Mesendoderm (in vitro differentiated cells): ENCODE measurements around the gene LMOD1.

Experiments used
- DNase-seq: peaks from one replicate; pipeline ENCODE4 v3.0.0; 2013
- H2AK5ac ChIP-seq: 2 replicates; pipeline ENCODE4 v1.6.1; 2013; ENCODE audit warnings: low read length, inconsistent platforms
- H2BK120ac ChIP-seq: 2 replicates; pipeline ENCODE4 v1.6.1; 2013; ENCODE audit warnings: low read depth, mild to moderate bottlenecking, low read length, moderate library complexity, mixed read lengths
- H2BK15ac ChIP-seq: replicated peaks from 2 replicates; pipeline ENCODE4 v1.6.1; 2013; ENCODE audit warnings: low read depth, mild to moderate bottlenecking, moderate library complexity
- H2BK5ac ChIP-seq: 2 replicates; pipeline ENCODE4 v1.6.1; 2013; ENCODE audit warnings: low read length, inconsistent platforms
- H3K18ac ChIP-seq: 2 replicates; pipeline ENCODE4 v1.6.1; 2013; ENCODE audit warnings: mild to moderate bottlenecking, low read length, mixed read lengths
- H3K23ac ChIP-seq: one replicate; pipeline ENCODE4 v1.6.1; 2013; ENCODE audit warnings: low read length
- H3K27ac ChIP-seq: 2 replicates; pipeline ENCODE4 v1.5.1; 2013; ENCODE audit warnings: low read depth, mild to moderate bottlenecking, inconsistent platforms, low read length, moderate library complexity
- H3K27me3 ChIP-seq: 2 replicates; pipeline ENCODE4 v1.6.1; 2013; ENCODE audit warnings: low read length, control low read depth, mild to moderate bottlenecking, inconsistent platforms; ENCODE audit not compliant: insufficient read depth, poor library complexity
- H3K36me3 ChIP-seq: 2 replicates; pipeline ENCODE4 v1.6.1; 2013; ENCODE audit warnings: low read length, inconsistent platforms; ENCODE audit not compliant: control insufficient read depth, insufficient read depth
- H3K4ac ChIP-seq: one replicate; pipeline ENCODE4 v1.6.1; 2013; ENCODE audit warnings: low read depth, mild to moderate bottlenecking, low read length, moderate library complexity
- H3K4me1 ChIP-seq: 2 replicates; pipeline ENCODE4 v1.6.1; 2013; ENCODE audit warnings: low read depth, low read length, inconsistent platforms; ENCODE audit not compliant: control insufficient read depth
- H3K4me2 ChIP-seq: 2 replicates; pipeline ENCODE4 v1.6.1; 2013; ENCODE audit warnings: low read length
- H3K4me3 ChIP-seq: 2 replicates; pipeline ENCODE4 v1.5.1; 2013; ENCODE audit warnings: mild to moderate bottlenecking, low read length
- H3K56ac ChIP-seq: one replicate; pipeline ENCODE4 v1.6.1; 2013; ENCODE audit warnings: low read length
- H3K79me1 ChIP-seq: 2 replicates; pipeline ENCODE4 v1.6.1; 2013; ENCODE audit warnings: low read length, inconsistent platforms
- H3K79me2 ChIP-seq: 2 replicates; pipeline ENCODE4 v1.6.1; 2013; ENCODE audit warnings: mild to moderate bottlenecking, low read length; ENCODE audit not compliant: control insufficient read depth, insufficient read depth
- H3K9ac ChIP-seq: 2 replicates; pipeline ENCODE4 v1.6.1; 2013; ENCODE audit warnings: low read length, inconsistent platforms
- H4K5ac ChIP-seq: one replicate; pipeline ENCODE4 v1.6.1; 2013; ENCODE audit warnings: low read length
- H4K8ac ChIP-seq: one replicate; pipeline ENCODE4 v1.6.1; 2013; ENCODE audit warnings: low read depth, mild to moderate bottlenecking, control low read depth, low read length, moderate library complexity
- WGBS: extraction: QIAGEN DNeasy Blood & Tissue Kit; methylation state at CpG from one replicate; pipeline ENCODE4 v1.1.7; 2013; ENCODE audit warnings: low lambda C conversion rate, missing lambda C conversion rate; ENCODE audit not compliant: insufficient coverage; ENCODE audit errors: extremely low coverage; 5-methylcytosine and 5-hydroxymethylcytosine counted together

LMOD1 gene

GRCh38 chr1:201917362-201918033 is 28.9 kb downstream of the LMOD1 start:
- no peaks in the 10 kb centered on the region for H3K36me3 ChIP-seq
- no peaks in the 10 kb centered on the region for H3K27me3 ChIP-seq
- H3K79me2 ChIP-seq: no peaks in the 10 kb centered on the region
- H3K4me1 ChIP-seq: no peaks in the 10 kb centered on the region
- H3K4me2 ChIP-seq: no peak overlapping the region
- no peak overlapping the region for H3K23ac ChIP-seq
- no peak overlapping the region for H2AK5ac ChIP-seq
- no peak overlapping the region for H3K56ac ChIP-seq
- H3K79me1 ChIP-seq: no peaks in the 10 kb centered on the region
- no peak overlapping the region for H2BK120ac ChIP-seq
- H3K4ac ChIP-seq: no peak overlapping the region
- H2BK5ac ChIP-seq: no peak overlapping the region
- H4K8ac ChIP-seq: no peak overlapping the region
- no peak for DNase-seq
- no CpG with 5 or more reads among the region's 7 CpGs for WGBS
- H3K9ac ChIP-seq: no peak overlapping the region
- H3K4me3 ChIP-seq: no peak overlapping the region
- H3K27ac ChIP-seq: no peak overlapping the region
- H4K5ac ChIP-seq: no peak overlapping the region
- H3K18ac ChIP-seq: no peak overlapping the region
- no peak overlapping the region for H2BK15ac ChIP-seq

DNA sequence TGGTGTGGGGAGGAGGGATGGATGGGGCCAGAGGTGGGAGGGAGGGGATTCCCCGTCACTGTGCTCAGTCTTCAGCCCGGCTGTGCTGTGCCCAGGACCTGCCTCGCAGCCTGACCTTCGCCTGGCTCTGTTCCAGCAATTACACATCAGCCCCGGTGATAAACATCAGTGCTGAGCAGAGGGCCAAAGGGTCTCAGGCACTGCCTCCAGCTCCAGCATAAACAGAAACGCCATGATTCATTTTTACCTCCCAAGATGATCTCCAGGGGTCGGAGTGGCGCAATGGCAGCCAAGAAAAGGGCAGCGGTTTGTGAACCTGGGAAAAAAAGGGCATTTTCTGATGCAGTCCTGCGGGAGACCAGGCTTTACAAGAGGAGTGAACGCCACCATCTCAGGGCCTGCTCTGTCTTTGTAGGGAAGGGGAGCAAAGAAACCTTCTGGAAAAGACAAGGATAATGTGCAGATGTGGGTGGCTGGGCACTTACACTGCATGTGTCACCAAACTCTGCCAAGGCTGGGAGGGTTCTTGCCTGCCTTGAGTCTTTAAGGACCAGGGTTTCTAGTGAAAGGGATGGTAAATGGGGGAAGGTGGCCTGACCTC is 29.6 kb downstream of the LMOD1 start:
- DNase-seq: no peak
- peaks cover 3% of the 10 kb centered on the region for H3K4me1 ChIP-seq
- no CpG with 5 or more reads among the region's 11 CpGs for WGBS
- H3K36me3 ChIP-seq: no peaks in the 10 kb centered on the region
- no peak overlapping the region for H3K4me3 ChIP-seq
- no peak overlapping the region for H3K4me2 ChIP-seq
- H3K79me2 ChIP-seq: no peaks in the 10 kb centered on the region
- H2BK5ac ChIP-seq: no peak overlapping the region
- no peak overlapping the region for H3K18ac ChIP-seq
- H3K27ac ChIP-seq: no peak overlapping the region
- H3K23ac ChIP-seq: no peak overlapping the region
- H2BK15ac ChIP-seq: no peak overlapping the region
- no peak overlapping the region for H3K4ac ChIP-seq
- no peaks in the 10 kb centered on the region for H3K27me3 ChIP-seq
- no peak overlapping the region for H3K9ac ChIP-seq
- H3K56ac ChIP-seq: no peak overlapping the region
- H4K8ac ChIP-seq: no peak overlapping the region
- H2BK120ac ChIP-seq: no peak overlapping the region
- H3K79me1 ChIP-seq: no peaks in the 10 kb centered on the region
- H4K5ac ChIP-seq: no peak overlapping the region
- no peak overlapping the region for H2AK5ac ChIP-seq

DNA sequence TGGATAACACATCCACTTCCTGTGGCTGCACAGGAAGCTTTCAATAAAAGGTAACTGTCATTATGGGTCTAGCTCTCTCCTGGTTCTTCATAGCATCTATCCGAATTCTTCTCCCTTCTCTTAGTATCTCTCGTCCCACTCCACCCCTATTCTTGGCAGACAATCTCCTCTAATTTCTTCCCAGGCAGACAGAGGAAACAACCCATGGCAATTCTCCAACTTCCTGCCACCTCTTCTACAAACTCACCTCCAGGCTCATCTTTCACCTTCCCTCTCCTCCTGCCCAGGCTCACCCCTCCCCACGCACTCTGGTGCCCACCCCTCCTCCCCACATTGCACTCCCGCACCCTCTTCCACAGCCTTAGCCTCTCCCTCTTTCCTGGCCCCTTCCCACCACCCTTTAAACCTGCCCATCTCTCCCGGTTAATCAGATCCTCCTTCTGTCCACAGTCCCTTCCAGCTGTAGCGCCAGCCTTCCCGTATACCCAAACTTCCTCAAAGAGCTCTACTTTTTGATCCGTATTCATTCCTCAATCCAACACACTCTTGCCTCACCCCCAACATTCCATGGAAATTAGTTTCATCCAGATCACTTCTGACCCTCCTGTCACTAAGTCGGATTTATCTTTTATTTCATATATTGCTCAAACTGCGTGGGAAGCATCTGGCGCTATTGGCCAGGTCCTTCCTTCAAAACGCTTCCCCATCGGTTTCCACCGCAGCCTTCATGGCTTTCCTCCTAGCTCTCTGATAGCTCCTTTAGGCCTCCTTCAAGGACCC is 31.7 kb downstream of the LMOD1 start:
- Histone ChIP-seq H3K4me3 (no peak overlapping the region), H3K27me3 (no peaks in the 10 kb centered on the region), H3K36me3 (no peaks in the 10 kb centered on the region), H3K9ac (no peak overlapping the region), H3K4ac (no peak overlapping the region), H4K5ac (no peak overlapping the region), H2BK15ac (no peak overlapping the region), H2BK5ac (no peak overlapping the region), H3K79me1 (no peaks in the 10 kb centered on the region), H2AK5ac (no peak overlapping the region), H3K79me2 (no peaks in the 10 kb centered on the region), H3K18ac (no peak overlapping the region), H3K4me1 (peaks cover 3% of the 10 kb centered on the region), H4K8ac (no peak overlapping the region), H3K4me2 (no peak overlapping the region), H3K23ac (no peak overlapping the region), H2BK120ac (no peak overlapping the region), H3K27ac (no peak overlapping the region), H3K56ac (no peak overlapping the region)
- WGBS: no CpG with 5 or more reads among the region's 14 CpGs
- no peak for DNase-seq

GRCh38 chr1:201912832-201913231 is 33.5 kb downstream of the LMOD1 start:
- Histone ChIP-seq H4K8ac (no peak overlapping the region), H3K36me3 (no peaks in the 10 kb centered on the region), H3K4ac (no peak overlapping the region), H2BK15ac (no peak overlapping the region), H3K27ac (no peak overlapping the region), H3K27me3 (no peaks in the 10 kb centered on the region), H3K56ac (no peak overlapping the region), H3K79me1 (no peaks in the 10 kb centered on the region), H3K4me1 (peaks cover 3% of the 10 kb centered on the region), H3K9ac (no peak overlapping the region), H2BK120ac (no peak overlapping the region), H3K18ac (no peak overlapping the region), H3K4me2 (no peak overlapping the region), H2BK5ac (no peak overlapping the region), H3K79me2 (no peaks in the 10 kb centered on the region), H2AK5ac (no peak overlapping the region), H3K4me3 (no peak overlapping the region), H3K23ac (no peak overlapping the region), H4K5ac (no peak overlapping the region)
- no CpG with 5 or more reads among the region's 5 CpGs for WGBS
- no peak for DNase-seq

GRCh38 chr1:201911826-201912571 is 34.3 kb downstream of the LMOD1 start:
- H3K27ac ChIP-seq: no peak overlapping the region

More at GRCh38 chr1:201911826-201912571, 34.3 kb downstream of the LMOD1 start:
- H4K8ac ChIP-seq: no peak overlapping the region
- H2BK120ac ChIP-seq: no peak overlapping the region
- H3K9ac ChIP-seq: no peak overlapping the region
- no peak overlapping the region for H3K4ac ChIP-seq
- no CpG with 5 or more reads among the region's 4 CpGs for WGBS
- no peak overlapping the region for H2BK15ac ChIP-seq
- no peak overlapping the region for H2BK5ac ChIP-seq
- H3K27me3 ChIP-seq: no peaks in the 10 kb centered on the region
- no peak overlapping the region for H3K56ac ChIP-seq
- no peaks in the 10 kb centered on the region for H3K79me1 ChIP-seq
- H3K18ac ChIP-seq: no peak overlapping the region
- peaks cover 3% of the 10 kb centered on the region for H3K4me1 ChIP-seq
- no peak overlapping the region for H2AK5ac ChIP-seq
- H3K79me2 ChIP-seq: no peaks in the 10 kb centered on the region
- H3K36me3 ChIP-seq: no peaks in the 10 kb centered on the region
- H3K23ac ChIP-seq: no peak overlapping the region
- H4K5ac ChIP-seq: no peak overlapping the region
- peak; percentile 48 for DNase-seq
- H3K4me3 ChIP-seq: no peak overlapping the region
- H3K4me2 ChIP-seq: no peak overlapping the region
